HG03575 (cell line): ENCODE data around the gene HGS.

Source experiments
- ATAC-seq: cut with Tn5 transposase; IDR thresholded peaks from one replicate; pipeline ENCODE4 v1.9.1; 2021; ENCODE audit not compliant: unreplicated experiment, insufficient number of reproducible peaks, low FRiP score; ENCODE audit errors: extremely low read depth

HGS gene

DNA sequence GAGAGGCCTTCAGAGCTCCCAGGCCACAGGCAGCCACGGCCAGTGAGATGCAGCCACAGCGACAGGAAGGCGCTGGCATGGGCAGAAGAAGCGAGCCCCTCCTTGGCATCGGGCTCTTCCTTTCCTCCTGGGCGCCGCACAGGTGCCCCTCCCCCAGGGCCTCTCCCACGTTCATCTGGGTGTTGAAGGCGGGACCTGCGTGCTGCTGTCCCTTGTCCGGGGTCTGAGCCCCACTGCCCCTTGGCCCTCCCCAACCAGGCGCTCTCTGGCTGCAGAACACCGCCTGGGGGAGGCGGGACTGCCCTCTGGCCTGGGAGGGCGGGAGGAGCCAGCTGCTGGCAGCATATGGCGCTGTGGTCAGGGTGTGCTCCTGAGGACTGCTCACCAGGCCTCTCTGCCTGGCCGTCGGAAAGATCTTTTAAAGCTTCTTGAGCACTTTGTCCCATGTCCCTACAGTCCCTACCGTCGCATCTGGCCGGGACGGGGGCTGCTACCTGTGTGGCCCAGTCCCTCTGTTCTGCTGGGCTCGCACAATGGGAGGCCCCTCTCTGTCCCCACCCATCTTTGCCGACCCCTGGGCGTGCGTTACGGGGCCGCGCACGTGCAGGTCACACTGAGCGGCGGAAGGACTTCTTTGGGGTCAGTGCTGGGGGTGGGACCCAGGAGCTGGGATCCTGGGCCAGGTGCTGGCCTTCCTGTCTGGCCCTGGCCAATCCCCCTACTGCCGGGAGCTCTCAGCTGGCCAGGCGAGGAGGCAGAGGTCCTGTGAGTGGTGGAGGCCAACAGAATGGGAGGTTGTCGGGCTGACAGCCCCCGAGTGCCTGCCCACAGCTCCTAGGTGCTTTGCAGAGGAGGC is 30.0 kb downstream of the HGS start:
- ATAC-seq: no peak

DNA sequence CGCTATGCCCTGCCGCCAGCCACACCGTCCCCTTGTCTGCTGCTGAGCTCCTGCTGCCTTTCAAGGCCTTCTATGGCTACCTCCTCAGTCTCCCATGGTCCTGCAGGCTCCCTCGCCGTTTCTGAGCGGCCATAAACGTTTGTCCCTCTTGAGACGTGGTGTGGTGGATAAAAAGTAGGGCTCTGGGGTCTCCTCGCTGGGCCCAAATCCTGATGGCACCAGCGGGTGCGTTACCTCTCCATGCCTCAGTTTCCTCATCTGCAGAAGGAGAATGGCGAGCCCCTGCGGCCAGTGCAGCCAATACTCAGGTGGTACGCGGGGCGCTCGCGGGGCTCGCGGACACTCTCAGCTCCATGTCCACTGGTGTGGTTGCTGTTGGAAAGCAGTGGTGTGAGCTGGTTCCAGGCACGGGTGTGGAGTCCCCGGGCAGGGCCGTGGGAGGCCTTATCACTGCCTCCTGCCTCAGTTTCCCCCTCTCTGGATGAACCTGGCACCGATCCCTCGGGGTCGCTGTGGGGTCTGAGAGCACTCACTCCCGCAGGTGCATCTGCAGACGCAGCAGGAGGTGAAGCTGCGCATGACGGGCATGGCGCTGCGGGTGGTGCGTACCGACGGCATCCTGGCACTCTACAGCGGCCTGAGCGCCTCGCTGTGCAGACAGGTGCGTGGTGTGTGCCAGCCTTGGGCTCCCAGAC is 30.7 kb downstream of the HGS start:
- ATAC-seq: no peak

- ATAC-seq: no peak
Measured at GRCh38 chr17:81715107-81715871, 31.5 kb downstream of the HGS start.

GRCh38 chr17:81715872-81716673 is 32.3 kb downstream of the HGS start:
- ATAC-seq: no peak

DNA sequence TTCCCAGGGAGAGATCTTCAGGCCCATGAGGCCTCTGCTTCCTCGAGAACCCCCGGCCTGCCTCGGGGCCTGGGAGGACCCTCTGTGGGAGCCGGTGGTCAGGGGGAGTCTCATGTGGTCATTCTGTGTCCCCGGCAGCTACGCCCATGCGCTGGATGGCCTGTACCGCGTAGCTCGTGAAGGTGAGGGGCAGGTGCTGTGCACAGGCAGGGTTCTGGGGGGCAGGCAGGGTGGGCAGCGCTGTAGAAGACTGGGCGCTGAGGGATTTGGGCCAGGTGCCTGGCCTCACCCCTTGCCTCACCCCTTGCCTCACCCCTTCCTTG is 32.8 kb downstream of the HGS start:
- ATAC-seq: no peak

DNA sequence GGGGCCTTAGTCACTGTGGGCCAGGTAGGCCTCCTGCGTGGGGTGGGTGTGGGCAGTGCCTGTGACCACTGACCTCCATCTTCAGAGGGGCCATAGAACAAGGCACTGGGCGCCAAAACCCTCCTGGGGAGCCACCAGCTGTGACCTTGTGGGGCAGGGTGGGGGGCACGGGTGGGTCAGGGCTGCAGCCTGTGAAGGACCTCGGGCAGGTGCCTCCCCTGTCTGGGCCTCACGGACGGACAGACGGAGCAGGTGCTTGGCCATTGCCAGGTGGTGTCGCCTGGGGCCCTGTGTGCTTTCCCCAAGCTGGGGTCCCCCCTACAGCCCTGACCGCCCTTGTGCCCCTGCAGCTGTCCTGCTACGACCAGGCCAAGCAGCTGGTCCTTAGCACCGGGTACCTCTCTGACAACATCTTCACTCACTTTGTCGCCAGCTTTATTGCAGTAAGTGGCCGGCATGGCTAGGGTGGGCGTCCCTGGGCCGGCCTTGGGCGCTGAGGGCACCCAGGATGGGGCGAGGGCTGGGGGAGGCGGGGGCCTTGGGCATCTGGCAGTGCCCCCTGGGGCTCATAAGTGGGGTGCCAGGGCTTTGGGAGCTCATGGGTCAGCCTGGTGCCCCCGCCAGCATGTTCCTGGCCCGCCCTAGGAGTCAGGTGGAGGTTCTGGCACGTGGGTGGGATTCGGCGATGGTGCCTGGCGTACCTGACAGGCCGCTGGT is 33.4 kb downstream of the HGS start:
- ATAC-seq: no peak

DNA sequence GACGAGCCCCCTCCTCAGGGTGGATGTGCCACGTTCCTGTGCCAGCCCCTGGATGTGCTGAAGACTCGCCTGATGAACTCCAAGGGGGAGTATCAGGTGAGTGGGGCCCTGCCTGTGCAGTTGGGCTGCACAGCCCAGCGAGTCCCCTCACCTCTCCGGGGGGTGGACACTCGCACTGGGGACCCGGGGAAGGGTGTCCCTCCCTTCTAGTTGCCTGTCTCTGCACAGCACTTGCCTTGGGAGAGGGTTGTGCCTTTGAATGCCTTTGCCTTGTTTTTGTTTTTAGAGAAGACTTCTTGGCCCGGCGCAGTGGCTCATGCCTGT is 33.9 kb downstream of the HGS start:
- ATAC-seq: no peak

DNA sequence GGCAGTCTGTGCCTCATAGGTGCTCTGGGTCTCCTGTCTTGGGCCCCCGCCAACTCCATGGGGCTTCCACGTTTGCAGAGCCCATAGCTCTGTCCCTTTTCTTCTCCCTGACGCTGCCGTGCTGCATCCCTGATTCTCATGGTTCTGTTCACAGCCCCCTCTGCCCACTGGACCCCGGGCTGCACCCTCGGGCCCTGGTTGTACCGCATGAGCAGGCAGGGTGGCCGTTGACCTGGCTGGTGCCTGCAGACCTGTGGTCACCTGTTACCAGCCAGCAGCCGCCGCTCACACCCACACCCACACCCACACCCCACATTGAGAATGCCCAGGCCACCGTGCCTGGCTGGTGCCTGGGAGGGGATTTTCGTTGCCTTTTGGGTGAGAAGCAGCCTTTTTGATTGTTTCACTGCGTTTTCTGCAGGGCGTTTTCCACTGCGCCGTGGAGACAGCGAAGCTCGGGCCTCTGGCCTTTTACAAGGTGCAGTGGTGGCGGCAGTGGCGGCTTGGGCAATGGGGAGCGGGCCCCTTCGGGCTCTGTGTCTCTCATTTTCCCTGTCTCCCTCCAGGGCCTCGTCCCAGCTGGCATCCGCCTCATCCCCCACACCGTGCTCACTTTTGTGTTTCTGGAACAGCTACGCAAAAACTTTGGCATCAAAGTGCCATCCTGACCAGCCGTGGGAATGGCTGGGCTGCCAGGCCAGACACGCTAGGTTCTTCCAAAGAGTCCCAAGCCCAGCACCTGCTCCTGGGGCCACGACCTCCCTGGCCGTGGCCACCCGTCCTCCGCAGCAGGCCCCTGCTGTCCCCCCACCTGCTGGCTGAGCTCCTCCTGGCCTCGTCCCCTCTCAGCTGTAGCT is 35.8 kb downstream of the HGS start:
- no peak for ATAC-seq

GRCh38 chr17:81720267-81721071 is 36.7 kb downstream of the HGS start:
- no peak for ATAC-seq

DNA sequence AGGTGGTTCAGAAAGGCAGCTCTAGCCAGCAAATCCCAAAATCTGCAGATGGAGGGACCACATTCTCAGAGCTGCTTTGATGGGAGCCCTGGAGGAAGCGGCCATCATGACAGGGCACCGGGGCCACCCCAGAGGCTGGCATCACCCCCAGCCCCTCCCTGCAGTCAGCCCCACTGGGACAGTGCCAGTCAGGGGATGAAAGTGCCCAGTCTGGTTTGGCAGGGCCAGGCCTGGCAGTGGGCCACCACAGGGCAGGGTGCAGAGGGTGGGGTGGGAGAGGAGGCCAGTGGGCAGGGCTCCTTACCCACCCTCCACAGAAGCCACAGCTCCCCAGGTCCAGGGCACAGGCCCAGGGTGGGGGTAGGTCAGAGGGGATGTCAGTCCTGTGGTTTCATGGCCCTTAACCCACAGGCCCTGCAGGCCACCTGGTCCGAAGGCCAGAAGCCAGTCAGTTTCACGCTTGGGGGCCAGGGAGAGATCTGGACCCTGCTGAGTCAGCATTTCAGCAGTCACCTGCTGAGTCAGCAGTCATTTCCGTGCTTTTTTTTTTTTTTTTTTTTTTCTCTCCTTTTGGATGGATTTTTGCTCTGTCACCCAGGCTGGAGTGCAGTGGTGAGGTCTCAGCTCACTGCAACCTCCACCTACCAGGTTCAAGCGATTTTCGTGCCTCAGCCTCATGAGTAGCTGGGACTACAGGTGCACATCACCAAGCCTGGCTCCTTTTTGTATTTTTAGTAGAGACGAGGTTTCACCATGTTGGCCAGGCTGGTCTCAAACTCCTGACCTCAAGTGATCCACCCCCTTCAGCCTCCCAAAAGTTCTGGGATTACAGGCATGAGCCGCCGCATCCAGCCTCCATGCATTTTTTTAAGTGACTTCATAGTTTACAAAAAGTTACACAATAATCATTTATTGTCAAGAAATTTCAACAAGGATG is 38.6 kb downstream of the HGS start:
- no peak for ATAC-seq

DNA sequence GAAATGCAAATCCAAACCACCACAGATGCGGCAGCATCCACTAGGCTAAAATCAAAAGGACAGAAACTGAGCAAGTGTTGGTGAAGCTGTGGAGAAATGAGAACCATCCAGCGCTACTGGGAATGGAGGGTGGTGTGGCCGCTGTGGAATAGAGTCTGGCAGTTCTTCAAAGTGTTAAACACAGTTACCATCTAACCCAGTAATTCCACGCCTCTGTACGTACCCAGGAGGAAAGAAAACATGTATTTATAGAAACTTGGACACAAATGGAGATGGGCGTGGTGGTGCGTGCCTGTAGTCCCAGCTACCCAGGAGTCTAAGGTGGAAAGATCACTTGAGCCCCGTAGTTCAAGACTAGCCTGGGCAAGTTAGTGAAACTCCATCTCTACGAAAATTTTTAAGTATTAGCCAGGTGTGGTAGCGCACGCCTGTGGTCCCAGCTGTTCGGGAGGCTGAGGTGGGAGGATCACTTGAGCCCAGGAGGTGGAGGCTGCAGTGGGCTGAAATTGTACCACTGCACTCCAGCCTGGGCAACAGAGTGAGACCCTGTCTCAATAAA is 39.9 kb downstream of the HGS start:
- no peak for ATAC-seq

DNA sequence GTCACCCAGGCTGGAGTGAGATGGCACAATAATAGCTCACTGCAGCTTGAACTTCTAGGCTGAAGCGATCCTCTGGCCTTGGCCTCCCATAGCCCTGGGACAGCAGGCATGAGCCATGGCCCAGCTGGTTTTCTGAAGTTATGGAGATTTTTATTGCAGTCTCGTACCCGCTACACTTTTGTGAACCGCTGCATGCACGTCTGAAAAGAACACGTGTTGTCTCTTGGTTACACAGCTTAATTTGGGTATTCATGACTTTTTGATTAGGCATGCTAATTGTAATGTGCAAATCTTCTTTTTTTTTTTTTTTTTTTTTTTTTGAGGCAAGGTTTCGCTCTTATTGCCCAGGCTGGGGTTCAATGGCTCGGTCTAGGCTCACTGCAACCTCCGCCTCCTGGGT is 41.6 kb downstream of the HGS start:
- ATAC-seq: no peak

- no peak for ATAC-seq
Measured at GRCh38 chr17:81726004-81726403, 42.2 kb downstream of the HGS start.

DNA sequence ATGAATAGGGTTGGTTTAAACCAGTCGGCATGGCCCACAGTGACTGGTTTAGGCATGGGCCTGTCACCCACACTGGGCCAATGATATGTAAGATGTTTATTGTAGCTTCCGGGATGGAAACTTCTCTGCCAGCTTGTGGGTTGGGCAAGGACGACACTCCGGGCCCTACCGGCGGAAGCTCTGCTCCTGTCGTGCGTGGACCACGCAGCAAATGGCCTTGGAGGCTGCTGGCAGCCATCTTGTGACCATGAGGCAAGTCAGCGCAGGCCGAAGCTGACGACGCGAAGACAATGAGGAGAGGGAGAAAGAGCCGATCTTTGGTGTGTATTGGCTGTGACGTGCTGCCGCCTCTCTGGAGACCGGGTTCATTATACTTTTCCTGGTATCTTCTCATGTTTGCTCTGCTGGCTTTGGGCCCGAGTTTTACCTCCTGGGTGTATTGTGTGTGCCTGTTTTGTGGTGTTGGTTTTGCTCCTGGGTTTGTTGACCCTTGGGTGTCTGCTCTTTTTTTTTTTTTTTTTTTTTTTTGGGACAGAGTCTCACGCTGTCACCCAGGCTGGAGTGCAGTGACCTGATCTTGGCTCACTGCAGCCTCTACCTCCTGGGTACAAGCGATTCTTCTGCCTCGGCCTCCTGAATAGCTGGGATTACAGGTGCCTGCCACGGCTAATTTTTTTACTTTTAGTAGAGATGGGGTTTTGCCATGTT is 43.7 kb downstream of the HGS start:
- ATAC-seq: no peak
